NAMALWA (cell line): Measurements from ENCODE around the gene WDR70.
"Not testable (repeated sequence)": the region's sequence is repeated elsewhere in the genome, so short reads cannot be mapped to it uniquely, and the experiment has no call there.

Experiments used
- DNase-seq: peaks from one replicate; pipeline ENCODE4 v3.0.0-alpha.2; 2015; ENCODE audit warnings: low spot score

The WDR70 gene

GRCh38 chr5:37767961-37768360, 388.8 kb downstream of the WDR70 start:
- DNase-seq = no peak

- no peak for DNase-seq
Observed at GRCh38 chr5:37768371-37768770, 389.3 kb downstream of the WDR70 start.

- DNase-seq = no peak
Observed at GRCh38 chr5:37769108-37769507, 390.0 kb downstream of the WDR70 start.

GRCh38 chr5:37769840-37770239, 390.7 kb downstream of the WDR70 start:
- DNase-seq = no peak

GRCh38 chr5:37770786-37771185, 391.7 kb downstream of the WDR70 start:
- no peak for DNase-seq

- DNase-seq = no peak
Observed at GRCh38 chr5:37771203-37771611, 392.1 kb downstream of the WDR70 start.

GRCh38 chr5:37771731-37772130, 392.6 kb downstream of the WDR70 start:
- DNase-seq = no peak

GRCh38 chr5:37772255-37772654, 393.1 kb downstream of the WDR70 start:
- no peak for DNase-seq

GRCh38 chr5:37773809-37774208, 394.7 kb downstream of the WDR70 start:
- no peak for DNase-seq

- peak; percentile 70 for DNase-seq
Observed at GRCh38 chr5:37774912-37775483, 395.9 kb downstream of the WDR70 start.

GRCh38 chr5:37776826-37777225, 397.7 kb downstream of the WDR70 start:
- DNase-seq = no peak

- DNase-seq = no peak
Observed at GRCh38 chr5:37777432-37778130, 398.5 kb downstream of the WDR70 start.

GRCh38 chr5:37781409-37781808, 402.3 kb downstream of the WDR70 start:
- DNase-seq = not testable (repeated sequence)

GRCh38 chr5:37786416-37786815, 407.3 kb downstream of the WDR70 start:
- no peak for DNase-seq

- DNase-seq = no peak
Observed at GRCh38 chr5:37786862-37787519, 407.9 kb downstream of the WDR70 start.

- DNase-seq = no peak
Observed at GRCh38 chr5:37787742-37788141, 408.6 kb downstream of the WDR70 start.

GRCh38 chr5:37789991-37790390, 410.9 kb downstream of the WDR70 start:
- DNase-seq = no peak

GRCh38 chr5:37791321-37791720, 412.2 kb downstream of the WDR70 start:
- no peak for DNase-seq

- DNase-seq = no peak
Observed at GRCh38 chr5:37792975-37793631, 414.0 kb downstream of the WDR70 start.

- DNase-seq = not testable (repeated sequence)
Observed at GRCh38 chr5:37795292-37795691, 416.2 kb downstream of the WDR70 start.

GRCh38 chr5:37796435-37796834, 417.3 kb downstream of the WDR70 start:
- DNase-seq = not testable (repeated sequence)

GRCh38 chr5:37799865-37800421, 420.8 kb downstream of the WDR70 start:
- DNase-seq = peak; percentile 20

GRCh38 chr5:37801521-37801920, 422.4 kb downstream of the WDR70 start:
- DNase-seq = no peak
